ENCODE measurements around the gene GPATCH2.

Gene GPATCH2

DNA sequence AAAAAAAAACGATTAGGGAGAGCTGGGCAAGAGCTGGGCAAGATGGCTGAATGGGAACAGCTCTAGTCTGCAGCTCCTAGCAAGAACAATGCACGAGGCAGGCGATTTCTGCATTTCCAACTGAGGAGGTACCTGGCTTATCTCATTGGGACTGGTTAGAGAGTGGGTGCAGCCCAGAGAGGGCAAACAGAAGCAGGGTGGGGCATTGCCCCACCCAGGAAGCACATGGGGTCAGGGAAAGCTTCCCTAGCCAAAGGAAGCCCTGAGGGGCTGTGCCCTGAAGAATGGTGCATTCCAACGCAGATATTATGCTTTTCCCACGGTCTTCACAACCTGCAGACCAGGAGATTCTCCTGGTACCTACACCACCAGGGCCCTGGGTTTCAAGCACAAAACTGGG is 251.6 kb downstream of the GPATCH2 start:
- peaks cover 1% of the 10 kb centered on the region for H3K9me3 ChIP-seq (ENCODE audit: severe bottlenecking)
- no peaks in the 10 kb centered on the region for H3K36me3 ChIP-seq
- H3K27ac ChIP-seq: no peak overlapping the region
- no peaks in the 10 kb centered on the region for H3K27me3 ChIP-seq (ENCODE audit: insufficient read depth, low read depth, severe bottlenecking)
- TF ChIP-seq, protein P1, sequence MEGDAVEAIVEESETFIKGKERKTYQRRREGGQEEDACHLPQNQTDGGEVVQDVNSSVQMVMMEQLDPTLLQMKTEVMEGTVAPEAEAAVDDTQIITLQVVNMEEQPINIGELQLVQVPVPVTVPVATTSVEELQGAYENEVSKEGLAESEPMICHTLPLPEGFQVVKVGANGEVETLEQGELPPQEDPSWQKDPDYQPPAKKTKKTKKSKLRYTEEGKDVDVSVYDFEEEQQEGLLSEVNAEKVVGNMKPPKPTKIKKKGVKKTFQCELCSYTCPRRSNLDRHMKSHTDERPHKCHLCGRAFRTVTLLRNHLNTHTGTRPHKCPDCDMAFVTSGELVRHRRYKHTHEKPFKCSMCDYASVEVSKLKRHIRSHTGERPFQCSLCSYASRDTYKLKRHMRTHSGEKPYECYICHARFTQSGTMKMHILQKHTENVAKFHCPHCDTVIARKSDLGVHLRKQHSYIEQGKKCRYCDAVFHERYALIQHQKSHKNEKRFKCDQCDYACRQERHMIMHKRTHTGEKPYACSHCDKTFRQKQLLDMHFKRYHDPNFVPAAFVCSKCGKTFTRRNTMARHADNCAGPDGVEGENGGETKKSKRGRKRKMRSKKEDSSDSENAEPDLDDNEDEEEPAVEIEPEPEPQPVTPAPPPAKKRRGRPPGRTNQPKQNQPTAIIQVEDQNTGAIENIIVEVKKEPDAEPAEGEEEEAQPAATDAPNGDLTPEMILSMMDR (IDR thresholded peaks at IDR 0.05; ENCODE audit: low read depth, low read length): no peak
- no peak overlapping the region for H3K4me3 ChIP-seq (ENCODE audit: low read depth, low read length)
- DNase-seq: no peak

All from WERI-Rb-1 (cell line).